ENCODE measurements around the gene CDH2. TPM values are rescaled to one million over a fixed set of nuclear protein-coding genes. Genes with fewer than 3 reads are reported as not detected.

CDH2 gene
- total RNA-seq, 1 donor from 2014 or later, result not detected

DNA sequence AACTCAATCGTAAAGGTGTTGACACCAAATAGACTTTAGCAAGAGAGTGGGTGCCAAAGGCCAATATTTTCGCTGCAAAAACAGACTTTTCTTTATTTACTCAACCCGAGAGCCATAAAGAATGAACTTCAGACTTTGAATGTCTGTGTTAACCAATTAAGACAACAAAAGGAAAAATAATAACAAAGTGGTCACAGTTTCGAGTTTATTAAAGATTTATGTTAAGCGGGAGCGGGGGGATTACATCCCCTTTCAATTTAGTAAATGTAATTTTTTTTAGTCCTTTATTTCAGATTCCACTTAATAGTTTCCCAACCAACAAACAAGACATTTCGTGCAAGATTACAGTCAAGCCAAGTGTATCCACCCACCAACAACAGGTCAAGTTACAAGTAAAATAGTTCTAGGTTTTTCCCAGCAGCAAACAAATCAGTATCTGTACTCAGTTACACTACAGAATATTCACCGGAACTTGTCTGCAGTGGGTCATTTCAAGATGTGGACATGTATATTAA is 9.0 kb downstream of the CDH2 start:
- no peak for ATAC-seq

GRCh38 chr18:28164771-28165483 is 12.0 kb downstream of the CDH2 start:
- ATAC-seq, result no peak

DNA sequence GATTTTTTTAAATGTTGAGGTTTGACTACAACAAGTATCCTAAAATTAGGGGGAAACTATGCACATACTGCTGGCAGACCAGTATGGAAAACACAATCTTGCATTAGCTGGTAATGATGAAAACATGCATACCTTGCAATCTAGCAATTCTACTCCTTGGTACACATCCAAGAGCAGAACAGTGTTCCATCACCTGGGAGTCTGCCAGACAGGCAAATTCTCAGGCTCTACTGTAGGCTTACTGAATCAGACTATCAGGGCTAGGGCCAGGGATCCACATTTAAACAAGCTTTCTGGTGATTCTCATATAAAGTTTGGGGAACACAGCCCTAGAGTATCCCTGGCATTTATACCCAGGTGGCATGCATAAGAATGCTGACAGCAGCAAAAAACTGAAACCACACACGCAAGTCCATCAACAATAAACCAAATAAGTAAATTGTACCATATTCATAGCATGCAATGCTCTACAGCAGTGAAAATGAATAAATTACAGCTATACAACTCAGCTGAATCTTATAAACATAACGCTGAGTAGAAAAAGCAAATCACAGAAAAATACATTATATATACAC is 13.6 kb downstream of the CDH2 start:
- ATAC-seq, result no peak

- ATAC-seq, result no peak
These were observed 15.0 kb downstream of the CDH2 start for GRCh38 chr18:28161608-28162599.

- no peak for ATAC-seq
These were observed 17.9 kb downstream of the CDH2 start for GRCh38 chr18:28159055-28159454.

DNA sequence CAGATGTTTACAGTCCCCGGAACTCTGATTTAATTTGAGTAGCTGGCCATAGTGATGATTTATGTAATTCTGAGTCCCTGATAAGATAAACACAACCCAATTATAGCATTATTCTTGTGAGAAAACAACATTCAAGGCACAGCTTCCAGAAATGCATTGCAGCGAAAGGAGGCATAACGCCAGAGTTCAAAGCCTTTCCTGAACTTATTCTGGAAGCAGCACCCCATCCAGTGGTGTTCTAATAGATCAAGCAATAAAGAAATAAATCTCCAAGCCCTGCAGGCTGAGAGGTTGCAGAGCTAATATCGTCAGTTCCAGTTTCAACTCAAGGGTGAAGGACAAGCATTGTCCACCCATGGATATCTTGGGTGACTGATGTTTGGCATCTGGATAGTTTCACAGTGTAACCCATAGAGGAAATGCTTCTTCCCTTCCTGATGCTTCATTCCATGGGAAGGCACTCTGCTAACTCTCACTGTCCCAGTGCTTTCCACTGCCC is 18.8 kb downstream of the CDH2 start:
- no peak for ATAC-seq

DNA sequence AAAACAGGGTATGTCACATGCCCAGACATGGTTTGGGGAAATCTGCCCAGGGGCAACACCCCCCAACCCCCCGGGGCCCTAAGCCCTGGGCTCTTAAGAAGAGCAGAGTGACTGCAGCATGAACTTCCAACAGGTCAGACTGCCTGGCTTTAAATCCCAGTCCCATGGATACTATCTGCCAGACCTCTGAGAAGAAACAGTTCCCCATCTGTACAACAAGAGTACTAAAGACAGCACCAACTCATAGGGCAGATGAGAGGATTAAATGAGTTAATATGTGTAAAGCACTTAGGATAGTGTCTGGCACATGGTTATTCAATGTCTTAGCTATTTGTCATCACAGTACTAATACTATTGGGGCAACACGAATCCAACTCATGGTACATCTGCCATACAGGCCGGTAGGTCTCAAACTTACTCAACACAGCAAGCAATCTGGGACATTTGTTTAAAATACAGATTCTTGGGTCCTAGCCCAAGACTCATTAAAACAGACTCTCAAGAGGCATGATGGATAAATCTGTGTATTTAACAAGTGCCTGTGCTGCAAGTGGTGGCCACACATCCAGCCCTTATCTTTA is 23.4 kb downstream of the CDH2 start:
- ATAC-seq, result no peak

- no peak for ATAC-seq
These were observed 24.2 kb downstream of the CDH2 start for GRCh38 chr18:28152754-28153153.

GRCh38 chr18:28152354-28152753 is 24.6 kb downstream of the CDH2 start:
- no peak for ATAC-seq

- ATAC-seq, result no peak
These were observed 25.5 kb downstream of the CDH2 start for GRCh38 chr18:28151434-28151833.

DNA sequence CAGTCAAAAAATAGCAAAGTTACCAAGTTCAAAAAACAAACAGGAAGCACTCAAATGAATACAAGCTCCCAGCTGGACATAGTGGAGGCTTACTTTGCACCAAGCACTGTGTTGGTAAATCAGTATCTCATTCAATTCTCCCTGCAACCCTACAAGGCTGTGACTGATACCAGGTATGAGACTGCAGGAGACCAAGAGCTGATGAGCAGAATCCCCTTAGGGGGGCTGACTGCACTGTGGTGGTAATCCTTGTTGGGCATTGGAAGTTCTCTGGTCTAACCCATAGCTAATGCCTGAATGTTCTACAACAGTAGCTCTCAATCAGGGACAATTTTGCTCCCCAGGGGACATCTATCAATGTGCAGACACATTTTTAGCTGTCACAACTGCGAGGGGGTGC is 26.0 kb downstream of the CDH2 start:
- ATAC-seq, result no peak

DNA sequence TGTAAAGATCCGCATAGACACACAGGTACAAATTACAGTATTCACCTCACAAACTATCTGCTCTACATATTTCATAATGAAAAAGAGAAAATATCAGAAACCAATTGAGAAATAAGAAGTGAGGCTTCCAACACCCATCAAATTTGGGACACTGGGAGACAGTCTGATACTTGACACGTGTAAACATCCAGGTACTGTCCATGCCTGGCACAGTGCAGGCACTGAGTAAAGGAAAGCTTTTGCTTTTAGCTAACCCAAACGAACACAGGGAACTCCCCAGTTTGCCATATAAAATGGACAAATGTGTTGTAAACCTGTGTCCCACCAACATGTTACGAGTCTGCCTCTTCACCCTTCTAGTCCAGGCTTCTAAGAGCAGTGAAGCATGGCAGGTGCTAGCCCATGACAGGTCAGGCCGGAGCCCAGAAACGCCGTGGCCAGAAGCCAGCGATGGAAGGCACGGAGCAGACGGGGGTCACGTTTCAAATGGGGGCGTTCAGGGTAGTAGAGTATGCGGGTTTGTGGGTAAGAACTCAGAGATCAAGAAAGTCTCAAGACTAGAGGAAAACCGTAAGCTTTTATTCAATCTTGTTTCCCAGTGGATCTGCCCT is 27.0 kb downstream of the CDH2 start:
- ATAC-seq, result no peak

- ATAC-seq, result no peak
These were observed 29.2 kb downstream of the CDH2 start for GRCh38 chr18:28147674-28148171.

DNA sequence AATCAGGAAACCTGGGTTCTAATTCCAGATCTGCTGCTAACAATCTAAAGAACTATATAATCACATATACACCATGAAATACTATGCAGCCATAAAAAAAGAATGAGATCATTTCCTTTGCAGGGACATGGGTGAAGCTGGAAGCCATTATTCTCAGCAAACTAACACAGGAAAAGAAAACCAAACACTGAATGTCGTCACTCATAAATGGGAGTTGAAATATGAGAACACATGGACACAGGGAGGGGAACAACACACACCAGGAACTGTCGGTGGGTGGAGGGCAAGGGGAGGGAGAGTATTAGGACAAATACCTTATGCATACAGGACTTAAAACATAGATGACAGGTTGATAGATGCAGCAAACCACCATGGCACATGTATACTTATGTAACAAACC is 33.2 kb downstream of the CDH2 start:
- no peak for ATAC-seq

- ATAC-seq, result no peak
These were observed 38.1 kb downstream of the CDH2 start for GRCh38 chr18:28138816-28139215.

- ATAC-seq, result no peak
These were observed 40.9 kb downstream of the CDH2 start for GRCh38 chr18:28136071-28136470.

- no peak for ATAC-seq
These were observed 42.2 kb downstream of the CDH2 start for GRCh38 chr18:28134774-28135173.

DNA sequence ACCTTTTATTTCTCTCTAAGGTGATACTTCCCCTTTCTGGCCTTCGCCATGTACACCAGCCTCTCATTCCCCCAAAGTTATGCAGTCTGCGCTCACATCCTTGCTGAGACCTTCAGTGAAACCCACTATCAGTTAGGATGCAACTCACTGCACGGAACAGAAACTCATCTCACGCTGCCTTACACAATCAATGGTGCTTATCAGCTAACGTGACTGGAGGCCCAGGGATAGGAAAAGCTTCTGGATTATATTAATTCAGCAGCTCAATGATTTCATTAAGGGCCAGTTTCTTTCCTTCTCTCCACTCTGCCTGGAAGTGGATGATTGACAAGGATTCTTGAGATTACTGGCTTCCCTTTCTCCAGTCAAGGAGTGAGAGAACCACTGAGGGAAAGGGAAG is 44.8 kb downstream of the CDH2 start:
- ATAC-seq, result no peak

- ATAC-seq, result no peak
These were observed 48.3 kb downstream of the CDH2 start for GRCh38 chr18:28128659-28128980.

DNA sequence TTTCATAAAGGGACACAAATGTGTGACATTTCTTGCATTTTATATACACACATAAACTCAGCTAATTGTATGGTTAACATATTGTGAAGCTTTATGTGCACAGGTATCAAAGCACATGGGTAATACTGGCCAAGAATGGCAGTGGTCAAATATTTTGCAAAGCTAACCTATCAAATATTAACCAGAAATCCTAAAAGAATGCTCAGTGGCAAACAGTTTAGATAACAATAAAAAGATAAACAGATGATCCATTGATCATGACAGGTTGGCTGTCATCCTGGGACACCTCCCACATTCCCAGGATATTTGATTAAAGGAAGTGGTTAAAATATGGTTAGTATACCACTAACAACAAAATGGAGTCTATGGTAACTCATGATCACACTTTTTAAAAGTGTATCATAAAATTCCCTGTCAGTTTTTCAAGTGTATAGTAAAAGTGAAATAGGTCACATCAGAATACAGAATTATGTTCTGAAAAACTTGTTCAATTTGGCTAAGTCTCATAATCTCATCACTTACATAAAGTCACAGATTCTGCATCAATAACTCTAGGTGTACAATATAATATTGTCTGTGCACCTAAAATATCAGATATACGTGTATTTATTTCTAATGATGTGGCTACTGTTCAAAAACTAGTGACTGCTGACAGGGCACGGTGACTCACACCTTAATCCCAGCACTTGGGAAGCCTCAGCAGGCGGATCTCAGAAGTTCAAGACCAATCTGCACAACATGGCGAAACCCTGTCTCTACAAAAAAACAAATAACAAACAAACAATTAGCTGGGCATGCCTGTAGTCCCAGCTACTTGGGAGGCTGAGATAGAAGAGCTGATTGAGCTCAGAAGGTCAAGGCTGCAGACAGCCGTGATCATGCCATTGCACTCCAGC is 48.9 kb downstream of the CDH2 start:
- no peak for ATAC-seq

DNA sequence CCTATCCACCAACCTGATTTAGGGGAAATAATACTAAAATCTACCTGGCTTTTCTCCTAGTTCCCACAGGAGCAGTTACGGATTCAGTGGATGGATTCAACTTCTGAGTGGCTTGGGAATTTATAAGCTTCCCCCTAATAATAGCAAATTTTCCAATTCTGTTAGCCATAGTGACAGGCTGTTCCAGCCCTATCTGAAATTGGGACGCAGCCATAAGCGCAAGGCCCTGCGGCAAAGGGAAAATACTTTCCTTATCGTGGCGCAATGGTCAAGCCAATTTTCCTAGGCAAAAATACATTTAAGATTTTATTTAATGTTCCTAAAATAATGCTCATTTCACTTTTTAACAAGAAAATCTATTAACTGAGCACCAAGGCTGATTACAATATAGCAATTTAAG is 49.7 kb downstream of the CDH2 start:
- no peak for ATAC-seq
